ENCODE results near the gene RABEP1.

GRCh38 chr17:5330981-5331380 is 48.9 kb downstream of the RABEP1 start:
- TF ChIP-seq CTCF (IDR thresholded peaks at IDR 0.05; ENCODE audit: poor library complexity) (no peak), EZH2 (IDR thresholded peaks at IDR 0.05; ENCODE audit: borderline replicate concordance) (no peak), EZH2phosphoT487 (IDR thresholded peaks at IDR 0.05; ENCODE audit: low read depth, severe bottlenecking, unreplicated experiment) (no peak)
